Stimulated activated CD8-positive, alpha-beta memory T cell treated with anti-CD3 and anti-CD28 coated beads, Interleukin-15, amount 100 ng/mL, for 48 hours (primary cell): ENCODE data around the gene IL4I1.

Source experiments
- DNase-seq, 2 donors: peaks; one replicate each; pipeline ENCODE4 v3.0.0-alpha.2; 2020; ENCODE audit warnings: low read depth in 2 of 2

IL4I1 gene

GRCh38 chr19:49879243-49879963 lies 17.3 kb downstream of the IL4I1 start:
- no peak for DNase-seq

DNA sequence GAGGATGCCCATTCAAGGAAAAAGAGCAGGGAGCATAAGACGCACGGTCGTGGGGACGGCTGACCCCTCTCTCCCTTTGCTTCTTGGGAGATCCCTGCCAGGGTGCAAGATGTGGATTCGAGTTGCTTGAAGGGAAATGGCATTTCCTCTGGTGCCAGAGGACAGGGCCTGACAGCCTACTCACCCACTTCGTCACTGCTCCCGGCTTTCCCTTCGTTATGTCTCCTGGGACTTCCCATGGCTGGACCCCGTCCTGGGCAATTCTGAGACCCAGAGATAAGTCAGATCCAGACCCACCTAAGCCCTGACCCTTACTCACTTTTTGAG lies 18.0 kb downstream of the IL4I1 start:
- no peak for DNase-seq

- DNase-seq: peak; percentile 98 to 99
Measured at GRCh38 chr19:49877879-49878743, 18.6 kb downstream of the IL4I1 start.

DNA sequence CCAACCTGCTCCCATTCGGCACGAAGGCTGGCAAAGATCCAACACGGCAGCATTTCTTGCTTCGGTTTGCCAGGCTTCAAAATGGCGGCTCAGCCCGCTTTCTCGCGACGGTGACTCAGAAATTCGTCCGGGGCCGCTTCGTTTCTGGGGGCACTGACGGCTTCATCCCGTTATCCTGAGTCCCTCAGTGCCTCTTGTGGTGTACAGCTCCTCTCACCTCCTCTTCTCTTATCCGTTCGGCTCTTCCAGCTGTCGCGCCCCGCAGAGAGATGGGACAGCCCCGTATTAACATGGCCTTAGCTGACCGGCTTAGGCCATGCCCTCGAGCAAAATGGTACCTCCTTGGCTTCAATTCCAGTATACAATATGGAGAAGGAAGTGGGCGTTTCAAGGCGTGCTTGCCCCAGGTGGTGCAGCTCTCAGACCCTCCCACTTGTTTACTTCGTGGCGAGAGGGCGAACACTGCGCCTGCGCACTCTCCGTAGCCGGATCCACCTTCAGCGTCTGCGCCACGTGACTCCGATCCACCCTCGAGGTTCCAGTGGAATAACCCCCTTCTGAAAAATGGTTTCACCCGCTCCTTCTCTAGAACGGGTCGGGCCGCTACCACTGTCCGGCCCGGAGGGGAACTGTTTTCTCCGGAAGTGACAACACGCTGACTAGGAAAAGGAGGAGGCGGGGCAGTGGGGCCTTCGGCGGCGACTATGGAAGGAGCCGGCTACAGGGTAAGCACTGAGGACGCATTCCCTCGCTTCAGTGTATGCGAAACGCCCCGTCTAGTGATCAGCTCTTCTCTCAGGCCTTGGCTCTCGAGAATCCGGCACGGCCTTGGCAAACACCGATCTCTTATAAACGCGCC lies 19.4 kb downstream of the IL4I1 start, which contains the start of the genes AKT1S1 and TBC1D17:
Gene AKT1S1, minus strand, starts transcription at position 336 of the 859 bp plus-strand sequence. CDS start 4,060 bp downstream, outside the sequence.
Gene TBC1D17, plus strand, starts transcription at position 683 of the 859 bp plus-strand sequence. Its CDS starts 22 bp downstream, at position 705.
- DNase-seq: peak; percentile 97

DNA sequence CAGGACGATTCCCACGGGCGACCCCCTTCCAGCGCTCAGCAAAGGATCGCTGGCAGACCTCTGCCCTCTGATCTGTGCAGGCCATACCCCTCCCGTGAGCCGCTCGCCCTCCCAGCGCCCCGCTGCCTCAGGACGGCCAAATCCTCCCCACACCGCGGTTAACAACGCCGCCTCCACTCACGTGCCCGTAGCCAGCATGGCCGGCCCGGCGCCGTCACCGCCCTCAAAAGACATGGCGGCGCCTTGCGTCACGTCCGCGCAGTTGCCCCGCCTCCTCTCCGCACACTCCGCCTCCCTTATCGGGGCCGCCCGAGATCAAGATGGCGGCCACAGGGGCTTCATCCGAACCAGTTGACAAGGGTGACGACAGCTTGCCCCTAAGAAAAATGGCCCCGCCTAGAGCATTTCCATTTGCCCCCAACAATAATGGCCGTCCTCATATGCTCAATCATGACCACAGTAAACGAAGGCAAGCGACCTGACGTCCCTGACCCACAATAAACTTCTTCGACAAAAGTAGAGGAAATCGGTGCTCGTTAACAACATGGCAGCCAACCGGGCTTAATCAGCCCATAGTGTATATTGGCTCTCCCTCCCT lies 20.2 kb downstream of the IL4I1 start:
- DNase-seq: peak; percentile 95 to 97

GRCh38 chr19:49875857-49876421 lies 20.7 kb downstream of the IL4I1 start:
- DNase-seq: peak in 1 of 2 donors; percentile 39

DNA sequence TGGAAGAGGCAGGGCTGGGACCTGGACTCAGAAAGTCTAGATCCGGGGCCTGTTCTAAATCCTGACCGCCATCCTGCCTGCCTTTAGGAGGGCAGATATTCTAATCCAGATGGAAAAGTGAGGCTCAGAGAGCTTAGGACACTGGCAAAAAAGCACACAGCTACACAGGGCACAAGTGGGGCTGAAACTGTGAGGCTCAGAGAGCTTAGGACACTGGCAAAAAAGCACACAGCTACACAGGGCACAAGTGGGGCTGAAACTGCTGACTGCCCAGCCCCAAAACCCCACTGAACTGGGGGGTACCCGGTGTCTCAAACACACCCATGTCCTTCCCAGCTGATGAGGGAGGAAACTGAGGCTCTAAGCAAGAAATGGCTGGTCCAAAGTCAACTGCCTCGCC lies 21.5 kb downstream of the IL4I1 start:
- DNase-seq: no peak

DNA sequence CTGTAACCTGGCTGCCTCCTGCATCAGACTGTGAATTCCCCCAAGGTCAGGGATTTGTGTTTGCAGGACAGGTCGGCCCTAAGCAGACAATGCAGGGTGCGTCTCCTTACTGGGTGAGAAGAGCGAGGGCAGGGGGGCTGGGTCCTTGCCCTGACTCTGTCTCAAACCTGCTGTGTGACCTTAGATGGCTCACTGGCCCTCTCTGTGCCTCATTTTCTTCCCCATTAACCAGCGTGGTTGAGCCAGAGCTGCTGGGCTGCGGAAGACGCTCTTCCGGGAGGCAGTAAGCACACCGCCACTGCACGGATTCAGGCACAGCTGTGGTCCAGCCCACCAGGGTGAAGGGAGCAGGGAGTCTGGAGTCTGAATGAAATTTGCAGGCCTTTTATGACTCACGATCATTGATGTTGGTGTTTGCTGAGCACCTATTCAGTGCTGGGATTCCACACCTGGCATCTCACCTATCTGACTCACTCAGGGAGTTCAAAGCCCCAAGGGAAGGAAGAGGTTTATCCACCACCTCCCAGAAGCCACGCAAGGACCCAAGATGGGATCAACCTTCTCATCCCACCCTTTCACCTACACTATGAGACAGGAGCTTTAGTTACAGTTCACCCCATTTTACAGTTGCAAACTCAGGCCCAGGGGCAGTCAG lies 22.1 kb downstream of the IL4I1 start:
- DNase-seq: no peak

- no peak for DNase-seq
Measured at GRCh38 chr19:49873834-49874233, 22.9 kb downstream of the IL4I1 start.

- no peak for DNase-seq
Measured at GRCh38 chr19:49873129-49873521, 23.6 kb downstream of the IL4I1 start.

- DNase-seq: no peak
Measured at GRCh38 chr19:49872245-49873128, 24.2 kb downstream of the IL4I1 start.

GRCh38 chr19:49871349-49871985 lies 25.2 kb downstream of the IL4I1 start:
- DNase-seq: no peak

GRCh38 chr19:49870309-49870901 lies 26.3 kb downstream of the IL4I1 start:
- DNase-seq: no peak

DNA sequence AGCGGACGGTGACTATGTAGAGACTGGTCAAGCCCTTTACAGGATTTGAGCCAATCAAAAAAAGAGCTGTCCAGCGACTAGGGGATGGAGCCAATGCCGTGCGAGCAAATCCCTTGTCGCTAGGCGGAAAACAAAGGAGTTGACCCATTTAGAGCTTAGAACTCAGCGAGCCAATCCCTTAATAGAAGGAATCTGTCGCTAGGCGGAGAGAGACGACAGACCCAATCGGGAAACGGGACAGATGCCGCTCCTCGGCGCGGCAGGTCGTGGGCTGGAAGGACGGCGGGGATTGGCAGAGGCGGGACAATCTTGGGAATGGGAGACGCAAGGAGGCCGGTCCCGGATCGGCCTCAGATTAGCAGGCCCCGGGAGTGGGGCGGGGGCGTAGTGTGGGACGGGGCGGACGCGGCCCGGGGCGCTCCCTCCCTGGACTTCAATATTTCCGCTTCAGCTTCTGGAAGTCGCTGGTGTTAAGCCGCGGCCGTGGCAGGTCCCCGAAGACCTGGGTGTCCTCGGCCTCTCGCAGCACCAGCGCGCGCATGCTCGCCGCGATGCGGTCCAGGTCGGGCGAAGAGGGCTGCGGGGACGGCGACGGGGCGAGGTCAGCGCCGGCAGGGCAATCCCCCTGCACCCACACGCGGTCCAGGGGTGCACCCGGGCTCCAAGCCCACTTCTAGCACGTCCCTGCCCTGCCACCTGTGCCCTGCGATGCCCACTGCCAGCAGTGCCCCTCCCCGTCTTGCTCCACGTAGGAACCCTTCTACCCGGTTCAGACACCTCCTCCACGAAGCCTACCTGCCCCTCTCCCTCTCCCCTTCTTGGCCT lies 27.0 kb downstream of the IL4I1 start:
- DNase-seq: peak; percentile 83 to 84

- no peak for DNase-seq
Measured at GRCh38 chr19:49869009-49869483, 27.6 kb downstream of the IL4I1 start.

DNA sequence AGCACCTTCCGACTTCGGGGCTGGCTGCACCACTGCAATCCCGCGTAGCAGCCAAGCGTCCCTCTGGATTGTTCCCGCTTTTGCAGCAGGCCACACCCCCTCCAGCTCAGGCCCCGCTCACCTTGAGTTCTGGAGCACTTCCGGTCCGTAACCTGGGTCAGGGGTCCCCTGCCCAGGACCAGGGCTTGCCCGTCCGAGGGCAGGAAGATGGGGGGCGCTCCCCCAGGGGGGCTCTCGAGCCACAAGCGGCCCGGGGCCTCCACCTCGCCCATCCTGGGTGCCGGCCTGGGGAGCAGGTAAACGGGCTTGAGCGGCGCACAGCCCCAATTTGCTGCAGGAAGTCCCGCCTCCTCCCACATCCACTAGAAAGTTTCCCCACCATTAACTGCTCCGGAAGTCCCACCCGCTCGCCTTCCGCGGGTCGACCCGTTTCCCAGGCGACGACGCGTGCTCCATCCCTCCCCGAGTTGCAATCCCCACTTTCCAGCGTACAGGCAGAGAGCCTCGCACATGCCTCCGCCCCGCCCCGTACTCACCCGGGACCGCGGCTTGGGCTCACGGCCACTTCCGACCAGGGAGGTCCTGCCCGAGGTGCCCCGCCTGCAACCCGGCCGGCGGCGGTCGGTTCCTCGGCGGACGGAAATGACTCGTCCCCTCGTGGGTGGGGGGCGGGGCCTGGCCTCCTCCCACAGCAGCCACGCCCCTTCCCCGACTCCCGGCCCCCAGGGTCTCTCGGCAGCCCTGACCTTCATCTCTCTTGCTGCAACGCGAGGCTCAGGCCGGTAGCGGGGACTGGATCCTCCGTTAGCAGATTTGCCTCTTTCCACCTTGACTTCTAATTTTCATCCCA lies 29.5 kb downstream of the IL4I1 start, which contains the start of gene PNKP:
Gene PNKP, minus strand, starts transcription at position 644 of the 850 bp plus-strand sequence. Its CDS starts 372 bp downstream, at position 272.
- DNase-seq: peak; percentile 86 to 90

- no peak for DNase-seq
Measured at GRCh38 chr19:49864890-49865289, 31.8 kb downstream of the IL4I1 start.
